WI38 (cell line): Measurements from ENCODE around the gene COL6A2.
"Not testable (repeated sequence)": the region's sequence is repeated elsewhere in the genome, so short reads cannot be mapped to it uniquely, and the experiment has no call there.

Experiments used
- H3K4me3 ChIP-seq: 2 replicates; pipeline ENCODE4 v1.5.1; 2011; ENCODE audit warnings: low read depth, mild to moderate bottlenecking, control low read depth, low read length
- TF ChIP-seq, protein P1 (sequence below): IDR thresholded peaks from 2 replicates; pipeline ENCODE4 v1.5.1; 2012; ENCODE audit warnings: low read depth, mild to moderate bottlenecking, control low read depth, low read length

COL6A2 gene

DNA sequence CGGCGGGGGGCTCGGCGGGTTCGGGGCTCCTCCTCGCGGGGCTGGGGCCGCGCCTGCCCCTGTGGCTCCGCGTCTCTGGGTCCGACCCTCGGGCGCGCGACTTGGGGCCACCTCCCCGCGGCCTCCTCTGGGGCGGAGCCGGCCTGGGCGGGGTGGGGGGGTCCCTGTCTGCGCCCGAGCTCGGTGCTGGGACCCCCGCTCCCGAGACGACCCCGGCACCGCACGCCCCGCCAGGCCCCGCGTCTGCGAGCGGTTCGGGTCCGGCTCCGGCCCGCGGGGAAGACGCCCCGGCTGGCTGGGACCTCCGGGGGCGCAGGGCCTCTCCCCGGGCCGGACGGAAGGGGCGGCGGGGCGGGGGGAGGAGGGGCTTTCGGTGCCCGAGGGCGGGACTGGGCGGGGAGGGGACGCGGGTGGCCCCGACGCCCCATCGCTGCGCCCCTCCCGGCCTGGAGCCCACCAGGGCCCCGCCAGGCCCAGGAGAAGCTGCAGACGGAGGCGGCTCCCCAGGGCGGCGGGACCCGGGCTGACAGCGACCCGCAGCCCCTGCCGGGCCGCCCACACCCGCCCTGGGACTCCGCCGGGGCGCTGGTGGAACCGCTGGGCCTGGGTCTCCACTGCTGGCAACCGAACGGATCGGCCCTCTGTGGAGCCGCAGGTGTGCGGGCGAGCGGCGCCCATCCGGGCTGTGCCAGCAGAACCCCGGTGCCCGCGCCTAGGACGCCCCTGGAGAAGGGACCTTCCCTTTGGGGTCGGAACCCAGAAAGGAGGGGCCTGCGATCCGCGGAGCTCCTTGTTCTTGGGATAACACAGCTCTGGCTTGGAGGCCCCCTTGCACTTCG, 610 bp downstream of the COL6A2 start:
- TF ChIP-seq, protein P1, sequence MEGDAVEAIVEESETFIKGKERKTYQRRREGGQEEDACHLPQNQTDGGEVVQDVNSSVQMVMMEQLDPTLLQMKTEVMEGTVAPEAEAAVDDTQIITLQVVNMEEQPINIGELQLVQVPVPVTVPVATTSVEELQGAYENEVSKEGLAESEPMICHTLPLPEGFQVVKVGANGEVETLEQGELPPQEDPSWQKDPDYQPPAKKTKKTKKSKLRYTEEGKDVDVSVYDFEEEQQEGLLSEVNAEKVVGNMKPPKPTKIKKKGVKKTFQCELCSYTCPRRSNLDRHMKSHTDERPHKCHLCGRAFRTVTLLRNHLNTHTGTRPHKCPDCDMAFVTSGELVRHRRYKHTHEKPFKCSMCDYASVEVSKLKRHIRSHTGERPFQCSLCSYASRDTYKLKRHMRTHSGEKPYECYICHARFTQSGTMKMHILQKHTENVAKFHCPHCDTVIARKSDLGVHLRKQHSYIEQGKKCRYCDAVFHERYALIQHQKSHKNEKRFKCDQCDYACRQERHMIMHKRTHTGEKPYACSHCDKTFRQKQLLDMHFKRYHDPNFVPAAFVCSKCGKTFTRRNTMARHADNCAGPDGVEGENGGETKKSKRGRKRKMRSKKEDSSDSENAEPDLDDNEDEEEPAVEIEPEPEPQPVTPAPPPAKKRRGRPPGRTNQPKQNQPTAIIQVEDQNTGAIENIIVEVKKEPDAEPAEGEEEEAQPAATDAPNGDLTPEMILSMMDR: no peak
- peak overlapping the region; percentile 88 for H3K4me3 ChIP-seq

DNA sequence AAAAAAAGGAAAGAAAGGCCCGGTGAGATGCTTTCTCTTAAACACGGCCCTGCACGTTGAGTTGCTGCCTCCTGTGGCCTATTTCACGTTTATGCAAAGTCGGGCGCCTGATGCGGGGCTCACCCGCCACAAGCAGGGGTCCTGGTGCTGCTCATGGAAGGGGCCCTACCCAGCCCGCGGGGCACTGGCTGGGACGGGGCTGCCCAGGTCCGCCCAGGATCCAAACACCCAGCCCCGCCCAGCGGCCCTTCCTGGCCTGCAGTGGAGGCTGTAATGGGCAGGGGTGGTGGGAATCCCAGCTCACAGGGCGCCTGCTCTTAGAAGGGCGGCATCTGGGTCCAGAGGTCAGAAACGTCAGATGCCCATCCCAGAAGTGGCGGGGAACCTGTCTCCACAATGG, 1.6 kb downstream of the COL6A2 start:
- peak overlapping the region; percentile 88 for H3K4me3 ChIP-seq
- TF ChIP-seq, protein P1: no peak

DNA sequence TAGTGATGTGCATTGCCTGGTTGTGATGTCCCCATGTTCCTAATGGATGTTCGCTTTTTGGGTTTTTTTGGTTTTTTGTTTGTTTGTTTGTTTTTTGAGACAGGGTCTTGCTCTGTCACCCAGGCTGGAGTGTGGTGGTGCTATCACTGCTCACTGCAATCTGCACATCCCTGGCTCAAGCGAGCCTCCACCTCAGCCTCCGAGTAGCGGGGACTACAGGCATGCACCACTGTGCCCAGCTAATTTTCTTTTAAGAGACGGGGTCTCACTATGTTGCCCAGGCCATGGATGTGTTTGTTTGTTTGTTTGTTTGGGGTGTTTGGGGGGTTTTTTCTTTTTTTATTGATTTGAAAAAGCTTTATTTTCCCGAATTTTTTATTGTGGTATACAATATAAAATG, 2.1 kb downstream of the COL6A2 start:
- peak overlapping the region; percentile 88 for H3K4me3 ChIP-seq
- TF ChIP-seq, protein P1: no peak

DNA sequence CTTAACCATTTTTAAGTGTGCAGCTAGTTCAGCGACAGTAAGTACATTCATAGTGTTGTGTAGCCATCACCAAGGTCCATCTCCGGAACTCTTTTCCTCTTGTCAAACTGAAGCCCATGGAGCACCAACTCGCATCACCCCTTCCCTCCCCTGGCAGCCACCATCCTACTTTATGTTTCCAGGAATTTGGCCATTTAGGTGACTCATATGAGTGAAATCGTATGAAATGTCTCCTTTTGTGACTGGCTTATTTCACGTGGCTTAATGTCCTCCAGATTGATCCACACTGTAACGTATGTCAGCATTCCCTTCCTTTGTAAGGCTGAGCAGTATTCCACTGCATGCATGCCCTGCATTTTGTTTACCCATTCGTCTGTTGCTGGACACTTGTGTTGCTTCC, 2.5 kb downstream of the COL6A2 start:
- peak overlapping the region; percentile 88 for H3K4me3 ChIP-seq
- TF ChIP-seq, protein P1: no peak

DNA sequence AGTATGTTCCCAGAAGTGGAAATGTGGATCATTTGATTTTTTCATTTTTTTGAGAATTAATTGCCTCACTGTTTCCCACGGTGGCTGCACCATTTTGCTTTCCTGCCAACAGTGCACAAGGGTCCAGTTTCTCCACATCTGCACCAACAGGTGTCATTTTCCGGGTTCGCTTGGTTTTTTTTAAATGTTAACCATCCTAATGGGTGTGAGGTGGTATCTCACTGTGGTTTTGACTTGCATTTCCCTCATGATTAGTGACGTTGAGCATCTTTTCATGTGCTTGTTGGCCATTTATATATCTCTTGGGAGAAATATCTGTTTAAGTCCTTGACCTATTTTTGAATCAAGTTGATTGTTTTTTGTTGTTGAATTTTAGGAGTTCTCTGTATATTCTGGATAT, 3.0 kb downstream of the COL6A2 start:
- peak overlapping the region; percentile 88 for H3K4me3 ChIP-seq
- TF ChIP-seq, protein P1: no peak

DNA sequence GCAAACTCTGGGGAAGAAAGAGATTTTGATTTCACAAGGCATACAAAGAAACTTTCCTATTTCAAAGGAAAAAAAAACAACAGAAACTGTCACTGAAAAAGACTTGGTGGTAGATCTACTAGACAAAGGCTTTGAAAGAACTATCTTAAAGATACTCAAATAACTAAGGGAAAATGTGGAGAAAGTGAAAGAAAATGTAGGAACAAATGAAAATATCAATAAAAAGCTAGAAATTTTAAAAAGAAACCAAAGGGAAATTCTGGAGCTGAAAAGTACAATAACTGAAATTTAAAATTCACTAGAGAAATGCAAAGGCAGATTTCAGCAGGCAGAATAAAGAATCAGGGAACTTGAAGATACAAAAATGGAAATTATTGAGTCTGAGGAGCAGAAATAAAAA, 6.2 kb downstream of the COL6A2 start:
- TF ChIP-seq, protein P1: no peak
- no peak overlapping the region for H3K4me3 ChIP-seq

DNA sequence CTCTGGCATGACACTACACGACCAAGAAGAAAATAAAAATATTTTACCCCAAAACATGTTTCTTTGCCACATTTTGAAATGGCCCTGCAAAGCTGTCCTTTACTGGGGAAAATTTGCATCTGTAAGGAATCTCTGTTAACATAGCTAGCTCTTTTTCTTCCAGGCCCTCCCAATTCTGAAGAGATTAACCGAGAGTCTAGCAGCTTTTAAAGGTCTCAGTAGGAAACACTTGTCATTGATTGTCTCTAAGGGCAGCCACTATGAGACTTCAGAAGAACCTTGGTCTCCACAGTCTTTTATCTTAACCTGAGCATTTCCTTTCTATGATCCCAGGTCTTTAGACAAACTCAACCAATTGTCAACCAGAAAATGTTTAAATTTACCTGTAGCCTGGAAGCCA, 9.5 kb downstream of the COL6A2 start:
- not testable (repeated sequence) for H3K4me3 ChIP-seq
